HG02623 (cell line): ENCODE measurements around the gene PDE4D.
"Not testable (repeated sequence)": the region's sequence is repeated elsewhere in the genome, so short reads cannot be mapped to it uniquely, and the experiment has no call there.

Source experiments
- ATAC-seq: cut with Tn5 transposase; IDR thresholded peaks from one replicate; pipeline ENCODE4 v1.9.1; 2021; ENCODE audit warnings: moderate library complexity; ENCODE audit not compliant: unreplicated experiment

PDE4D gene

DNA sequence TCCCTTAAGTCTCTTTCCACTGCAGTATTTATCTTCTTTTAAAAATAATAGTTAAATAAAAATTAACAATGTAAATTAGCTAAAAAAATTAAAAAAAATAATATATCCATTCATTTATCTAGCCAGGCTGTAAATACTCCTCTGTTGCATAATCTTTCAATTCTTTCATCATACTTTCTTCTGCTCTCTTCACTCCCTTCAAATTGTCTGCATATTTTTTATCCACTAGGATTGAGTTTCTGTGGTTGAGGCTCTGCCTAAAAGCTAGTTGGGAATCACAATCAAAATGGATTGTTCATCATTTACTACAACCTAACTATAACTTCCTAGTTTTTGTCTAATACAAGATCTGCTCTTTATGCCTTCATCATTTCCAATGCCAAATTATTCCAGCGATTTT lies 182.2 kb downstream of the PDE4D start:
- ATAC-seq: no peak

DNA sequence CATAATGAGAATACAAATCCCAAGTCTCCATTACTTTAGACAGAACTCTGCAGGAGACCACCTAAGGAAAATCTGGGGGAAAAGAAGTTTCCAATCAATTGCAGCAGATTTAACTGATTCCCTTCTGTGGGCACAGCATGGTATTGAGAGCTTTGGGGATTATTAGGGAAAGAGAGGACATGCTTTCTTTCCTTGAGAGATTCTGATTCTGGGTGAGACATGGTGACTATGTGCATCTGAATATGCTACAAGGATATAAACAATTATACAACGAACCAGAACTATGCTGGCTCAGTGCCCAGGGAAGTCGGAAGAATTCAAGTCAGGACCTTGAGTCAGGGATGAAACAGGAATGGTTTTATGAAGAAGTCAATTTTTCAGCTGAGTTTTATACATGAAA lies 183.7 kb downstream of the PDE4D start:
- no peak for ATAC-seq

DNA sequence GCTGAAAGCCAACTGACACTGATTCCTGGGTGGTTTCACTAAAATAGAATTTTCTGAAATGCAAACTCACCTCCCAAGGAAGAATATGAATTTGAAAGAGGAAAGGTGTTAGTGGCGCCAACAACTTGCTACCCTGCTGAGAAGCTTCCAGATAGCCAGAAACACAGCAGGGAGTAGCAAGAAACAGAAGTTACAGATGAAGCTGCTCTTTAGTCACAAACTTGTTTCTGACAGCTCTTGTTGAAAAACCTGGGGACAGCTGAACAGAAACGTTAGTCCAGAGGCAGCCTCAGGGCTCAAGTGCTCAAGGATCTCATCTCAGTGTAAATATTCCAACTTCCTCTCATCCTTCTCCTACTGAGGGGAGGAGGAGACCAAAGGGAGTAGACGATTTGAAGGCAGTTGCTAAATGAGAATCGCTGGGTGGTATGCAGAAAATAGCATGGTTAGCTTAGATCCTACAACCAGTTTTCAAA lies 184.1 kb downstream of the PDE4D start:
- no peak for ATAC-seq

DNA sequence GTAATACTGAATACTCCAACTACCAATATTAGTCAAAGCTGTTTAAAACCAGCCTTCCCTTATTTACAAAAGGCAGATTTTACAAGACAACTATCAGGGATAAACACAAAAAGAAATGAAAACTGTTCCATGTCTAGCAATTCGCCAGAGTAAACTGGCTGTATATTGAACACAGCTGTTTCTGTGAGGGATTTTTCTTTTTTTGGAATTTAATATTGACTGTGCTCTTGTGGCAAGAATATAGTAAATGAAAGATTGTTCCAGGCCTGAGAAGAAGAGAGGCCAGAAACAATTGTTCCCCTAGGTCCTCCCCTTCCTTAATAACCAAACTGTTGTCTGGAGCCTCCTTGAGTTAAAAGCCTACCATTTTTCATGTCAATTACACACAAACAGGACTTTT lies 188.6 kb downstream of the PDE4D start:
- ATAC-seq: no peak

DNA sequence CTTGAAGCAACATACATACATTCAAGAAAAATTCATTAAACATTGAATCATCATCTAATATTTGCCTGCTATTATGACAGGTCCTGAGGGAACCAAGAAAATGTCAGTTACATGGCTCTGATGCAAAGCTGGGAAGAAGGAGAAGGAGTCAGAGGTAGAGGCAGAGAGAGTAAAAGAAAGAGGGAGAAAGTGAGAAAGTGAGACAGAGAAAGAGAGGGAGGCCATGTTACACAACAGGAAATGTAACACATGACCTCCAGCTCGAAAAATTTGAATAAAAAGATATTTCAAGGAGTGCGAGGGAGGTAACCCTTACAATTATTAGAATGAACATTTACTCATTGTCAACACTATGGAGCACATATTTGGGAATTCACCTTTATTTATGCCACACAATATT lies 189.7 kb downstream of the PDE4D start:
- no peak for ATAC-seq

DNA sequence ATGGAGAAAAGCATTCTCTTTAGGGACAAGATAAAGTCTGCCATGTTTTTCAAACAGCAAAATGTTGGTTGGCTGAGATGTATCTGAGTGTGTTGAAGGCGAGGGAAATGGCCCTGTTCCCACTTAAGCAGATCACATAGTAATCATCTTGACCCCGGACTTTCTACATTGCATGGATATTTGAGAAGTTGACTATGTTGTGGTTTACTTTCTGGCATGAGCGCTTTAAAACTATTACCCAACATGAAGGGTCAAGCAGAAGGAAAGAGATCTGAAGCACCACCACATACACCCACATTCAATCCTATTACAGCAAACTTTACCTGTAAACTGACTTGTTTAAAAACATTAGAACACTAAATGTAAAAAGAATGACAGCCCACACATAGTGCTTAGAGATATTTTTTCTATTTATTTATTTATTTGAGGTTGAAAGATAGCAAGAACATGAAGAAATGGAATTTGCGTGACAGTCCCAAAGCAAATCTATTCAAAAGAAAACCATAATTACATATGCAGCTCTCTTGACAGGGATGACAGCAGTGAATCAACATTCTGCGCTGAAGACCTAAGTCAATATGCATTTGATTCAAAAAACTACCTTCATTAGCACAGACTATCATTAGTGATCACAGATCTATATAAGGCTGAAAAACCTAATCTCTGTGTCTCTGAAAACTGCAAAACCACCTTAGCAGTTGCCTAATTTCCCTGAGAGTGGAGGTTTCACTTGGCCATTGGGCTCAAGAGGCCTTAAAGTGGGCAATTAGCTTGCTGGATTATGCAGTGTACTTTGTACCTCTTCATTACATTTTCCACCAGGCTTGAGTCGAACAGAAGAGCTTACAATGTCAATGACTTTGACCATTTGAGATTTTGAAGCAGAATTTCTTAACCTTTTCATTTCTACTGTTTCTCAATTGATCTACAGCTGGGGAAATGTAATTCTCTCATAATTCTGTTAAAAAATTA lies 195.0 kb downstream of the PDE4D start:
- ATAC-seq: no peak

DNA sequence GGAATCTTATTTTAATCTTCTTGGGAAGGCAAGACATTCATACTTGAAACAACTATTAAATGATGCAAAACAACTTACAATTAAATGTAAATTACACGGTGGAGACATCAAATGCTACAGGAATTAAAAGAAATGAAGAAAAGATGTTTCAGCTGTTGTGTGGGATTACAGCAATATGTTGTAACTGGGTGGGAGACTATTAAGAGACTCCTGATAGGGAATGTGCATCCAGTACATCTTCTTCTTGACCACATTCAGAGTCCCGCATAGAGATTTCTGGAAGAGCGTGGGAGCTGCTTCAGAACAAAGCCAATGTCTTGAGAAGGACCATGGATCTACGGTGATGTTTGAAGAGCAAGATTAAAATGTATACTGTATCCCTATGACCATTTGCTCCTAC lies 199.1 kb downstream of the PDE4D start:
- no peak for ATAC-seq

DNA sequence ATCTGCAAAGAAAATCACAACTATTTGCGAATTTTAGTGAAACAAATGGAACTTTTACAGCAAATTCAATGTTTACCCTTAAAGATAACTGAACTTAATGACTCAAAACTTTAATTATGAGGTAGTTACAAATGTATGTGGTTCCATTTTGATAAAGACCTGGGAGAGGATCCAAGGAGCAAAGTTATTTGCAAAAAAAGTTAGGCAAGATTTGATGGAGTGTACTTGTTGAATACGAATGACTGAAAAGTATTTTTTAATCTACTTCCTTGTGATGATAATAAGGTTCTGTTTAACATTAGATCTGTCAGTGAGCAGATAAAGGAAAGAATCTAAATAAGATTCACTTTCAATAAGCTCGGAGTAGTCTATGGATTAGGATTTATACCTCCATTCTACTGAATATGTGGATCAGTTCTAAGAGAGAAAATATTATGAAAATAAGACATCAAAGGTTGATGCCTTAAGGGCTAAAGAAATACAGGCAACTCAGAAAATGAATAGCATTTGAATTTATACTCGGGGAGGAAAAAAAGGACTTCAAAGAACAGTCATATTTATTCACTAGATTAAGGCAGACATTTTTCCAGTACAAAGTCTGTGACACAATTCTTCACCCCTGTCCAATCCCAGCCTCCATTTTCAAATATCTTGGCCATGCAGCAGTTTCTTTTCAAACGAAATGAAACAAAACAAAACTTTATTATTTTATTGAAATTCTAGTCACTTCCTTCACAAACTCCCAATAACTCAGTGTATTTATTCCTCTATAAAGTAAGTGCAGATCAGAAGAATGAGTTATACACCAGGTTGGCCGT lies 199.8 kb downstream of the PDE4D start:
- ATAC-seq: no peak

DNA sequence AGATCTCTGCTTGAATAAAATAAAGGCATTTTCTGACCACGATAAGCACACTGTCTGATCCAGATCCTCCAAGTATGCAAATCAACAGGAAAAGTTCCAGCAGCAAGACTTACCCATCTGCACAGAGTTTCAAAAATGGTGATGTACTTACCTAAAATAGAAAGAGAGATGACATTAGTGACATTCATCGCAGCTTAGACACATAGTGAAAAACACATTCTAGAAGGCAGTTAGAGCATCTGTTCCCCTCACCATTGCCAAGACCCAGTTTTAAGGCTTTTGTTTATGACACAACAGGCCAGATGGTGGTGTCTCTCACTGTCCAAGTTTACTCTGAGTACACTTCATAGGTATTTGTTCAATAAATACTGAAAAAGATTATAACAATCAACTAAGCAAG lies 207.7 kb downstream of the PDE4D start:
- peak; percentile 75 for ATAC-seq

DNA sequence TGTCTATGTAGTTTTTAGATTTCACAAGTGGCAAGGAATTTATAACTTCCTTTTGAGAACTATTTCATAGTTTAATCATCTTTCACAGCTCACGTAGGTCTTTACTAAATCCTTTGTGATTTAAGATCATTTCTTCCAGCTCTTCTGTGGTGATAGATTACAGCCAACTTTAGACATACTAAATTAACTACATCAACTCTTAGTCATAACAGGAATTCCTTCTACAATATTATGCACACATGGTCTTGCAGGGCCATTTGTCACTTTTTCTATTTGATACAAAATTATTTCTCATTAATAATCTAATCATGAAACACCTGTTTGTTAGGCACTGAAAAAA lies 208.4 kb downstream of the PDE4D start:
- ATAC-seq: no peak

DNA sequence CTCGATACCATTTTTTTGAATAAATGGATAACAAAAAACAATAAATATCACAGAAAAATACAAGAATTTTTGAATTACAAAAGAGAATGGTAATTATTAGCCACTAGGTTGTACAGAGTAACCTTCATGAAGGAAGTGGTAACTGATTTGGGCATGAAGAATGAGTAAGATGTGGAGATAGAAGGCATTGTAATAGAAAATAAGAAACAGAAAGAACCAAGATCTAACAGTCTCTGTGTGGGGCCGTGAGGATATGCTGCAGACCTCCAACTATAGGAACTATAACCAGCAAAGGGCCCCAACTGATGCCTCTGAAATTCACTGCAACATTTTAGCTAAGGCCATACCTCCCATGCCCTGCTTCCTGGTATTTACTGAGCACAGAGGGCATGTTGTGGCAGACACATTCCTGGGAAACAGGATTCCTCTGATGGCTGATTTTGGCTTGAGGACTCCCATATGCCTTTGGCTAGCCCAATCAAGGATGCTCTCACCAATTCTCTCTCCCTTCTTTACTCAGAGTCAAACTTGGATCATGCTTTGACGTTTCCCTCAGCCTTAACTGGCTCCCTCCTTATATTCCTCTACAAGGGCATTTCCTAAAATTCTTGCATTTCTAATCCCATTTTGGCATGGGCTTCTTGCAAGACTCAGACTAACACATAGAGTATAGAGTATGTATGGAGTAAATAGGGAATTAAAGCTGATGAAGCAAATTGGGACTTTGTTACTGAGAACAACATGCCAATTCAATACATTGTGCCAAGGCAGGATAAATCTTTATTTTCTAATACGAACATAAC lies 208.9 kb downstream of the PDE4D start:
- ATAC-seq: no peak

DNA sequence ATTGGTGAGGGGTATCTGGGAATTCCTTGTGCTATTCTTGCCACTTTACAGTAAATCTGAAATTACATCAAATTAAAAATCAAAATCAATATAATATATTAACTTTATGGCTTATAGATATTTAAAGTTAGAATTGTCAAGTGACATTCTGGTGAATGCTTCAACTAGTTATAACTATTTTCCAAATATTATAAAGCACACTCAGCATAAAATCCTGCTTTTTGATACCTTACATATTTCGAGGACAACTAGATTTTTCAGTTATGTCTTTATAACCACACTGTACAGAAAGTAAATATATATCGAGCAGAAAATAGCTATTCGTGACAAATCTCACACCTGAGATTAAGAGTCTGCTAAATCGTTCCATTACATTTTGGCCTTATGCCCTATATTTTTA lies 210.2 kb downstream of the PDE4D start:
- ATAC-seq: no peak

DNA sequence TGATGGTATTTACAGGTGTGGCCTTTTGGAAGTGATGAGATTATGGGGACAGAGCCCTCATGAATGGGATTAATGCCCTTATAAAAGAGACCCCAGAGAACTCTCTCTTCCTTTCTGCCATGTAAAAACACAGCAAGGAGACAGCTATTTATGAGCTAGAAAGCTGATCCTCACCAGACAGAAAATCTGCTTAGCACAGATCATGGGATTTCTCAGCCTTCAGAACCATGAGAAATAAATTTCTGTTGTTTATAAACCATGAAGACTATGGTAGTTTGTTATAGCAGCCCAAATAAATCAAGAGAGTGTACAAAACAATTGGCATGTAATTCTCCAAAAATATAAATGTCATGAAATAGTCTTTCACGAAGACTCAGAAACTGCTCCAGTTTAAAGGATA lies 211.0 kb downstream of the PDE4D start:
- no peak for ATAC-seq

DNA sequence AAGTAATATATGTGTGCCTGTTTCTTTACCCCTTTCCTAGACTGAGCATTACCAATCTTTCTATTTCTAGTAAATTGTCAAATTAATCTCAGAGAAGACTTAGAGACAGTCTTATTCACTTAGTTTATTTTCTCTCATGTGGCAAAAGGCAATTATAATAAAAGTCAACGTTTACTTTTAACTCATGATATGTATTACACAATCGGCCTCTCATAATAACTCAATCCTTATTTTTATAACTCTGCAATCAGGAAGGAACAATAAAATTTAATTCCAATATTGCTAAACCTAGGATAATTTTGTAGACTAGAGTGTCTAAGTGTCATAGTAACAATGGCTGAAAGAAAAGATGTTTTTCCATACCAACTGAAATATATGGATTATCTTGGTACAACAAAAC lies 214.6 kb downstream of the PDE4D start:
- ATAC-seq: no peak

DNA sequence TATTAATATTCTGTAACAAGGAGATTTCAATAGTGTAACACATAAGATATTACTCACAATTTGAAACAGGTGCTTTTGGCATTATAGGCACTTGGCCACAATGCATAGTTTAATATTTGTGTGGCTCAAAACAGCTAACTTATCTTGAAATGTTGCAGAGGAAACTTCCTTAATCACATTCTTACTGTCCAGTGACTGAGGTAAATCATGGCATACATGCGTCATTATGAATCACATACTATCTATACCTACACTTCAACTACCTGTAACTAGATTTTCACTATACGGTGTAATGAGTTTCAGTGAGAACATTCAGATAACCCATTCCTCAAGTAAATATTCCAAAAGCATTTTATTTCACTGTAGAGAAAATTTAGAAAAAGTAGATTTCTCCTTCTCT lies 218.8 kb downstream of the PDE4D start:
- ATAC-seq: no peak

DNA sequence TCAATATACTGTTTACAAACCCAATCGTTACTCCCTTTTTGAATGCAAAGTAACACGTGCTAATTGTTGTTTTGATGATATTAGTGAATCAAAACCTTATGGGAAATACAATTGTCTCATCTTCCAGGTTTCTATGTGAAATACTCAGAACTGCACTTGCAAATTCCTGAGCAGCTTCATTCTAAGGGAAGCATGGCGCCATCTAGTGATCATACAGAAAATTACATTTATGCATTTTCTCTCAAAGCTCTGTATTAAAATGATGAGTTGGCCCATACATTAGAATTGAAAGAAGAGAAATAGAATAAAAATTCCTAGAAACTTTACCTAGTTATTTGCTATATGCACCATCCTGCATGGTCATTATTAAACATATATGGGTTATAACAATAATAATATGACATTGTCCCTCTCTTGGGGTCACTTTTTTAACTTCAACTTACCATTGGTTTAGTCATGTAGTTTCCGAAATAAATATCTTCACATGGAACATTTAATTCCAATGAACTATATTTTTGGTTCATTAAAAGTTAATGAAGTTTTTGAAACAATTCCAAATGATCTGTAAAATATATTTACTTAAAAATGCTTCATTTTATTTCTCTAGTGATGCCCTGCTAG lies 220.0 kb downstream of the PDE4D start:
- no peak for ATAC-seq

DNA sequence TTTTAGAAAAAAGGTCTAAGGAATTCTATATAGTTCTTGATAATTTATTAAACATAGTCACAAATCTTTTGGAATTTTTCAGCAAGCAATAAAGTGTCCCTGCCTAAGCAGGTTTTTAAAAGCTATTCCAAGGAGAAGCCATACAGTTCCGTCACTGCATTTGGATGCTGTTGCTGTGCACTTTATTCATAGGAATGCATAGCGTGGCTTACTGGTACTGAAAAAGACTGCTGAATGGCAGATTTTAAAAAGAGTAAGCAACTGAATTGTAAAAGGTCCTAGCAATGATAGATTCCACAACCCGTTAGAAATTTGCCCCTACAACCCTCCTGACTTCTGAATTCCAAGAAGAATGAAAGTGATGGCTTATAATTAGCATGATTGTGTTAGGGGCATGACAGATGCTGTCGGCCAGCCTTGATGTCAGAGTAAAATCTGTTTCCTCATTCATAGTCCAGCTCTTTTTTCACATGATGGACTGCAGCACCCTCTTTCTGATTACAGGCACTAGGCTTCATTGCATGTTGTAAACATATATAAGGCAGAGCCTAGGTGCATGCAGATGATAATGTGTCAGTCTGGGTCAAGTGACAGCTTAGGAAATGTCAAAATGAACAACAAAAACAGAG lies 227.0 kb downstream of the PDE4D start:
- no peak for ATAC-seq

DNA sequence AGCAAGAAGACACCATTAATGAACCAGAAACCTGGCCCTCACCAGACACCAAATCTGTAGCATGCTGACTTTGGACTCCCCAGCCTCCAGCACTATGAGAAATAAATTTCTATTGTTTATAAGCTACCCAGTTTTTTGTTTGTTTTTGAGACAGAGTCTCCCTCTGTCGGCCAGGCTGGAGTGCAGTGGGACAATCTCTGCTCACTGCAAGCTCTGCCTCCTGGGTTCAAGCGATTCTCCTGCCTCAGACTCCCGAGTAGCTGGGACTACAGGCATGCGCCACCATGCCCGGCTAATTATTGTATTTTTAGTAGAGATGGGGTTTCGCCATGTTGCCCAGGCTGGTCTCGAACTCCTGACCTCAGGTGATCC lies 227.7 kb downstream of the PDE4D start:
- ATAC-seq: not testable (repeated sequence)

DNA sequence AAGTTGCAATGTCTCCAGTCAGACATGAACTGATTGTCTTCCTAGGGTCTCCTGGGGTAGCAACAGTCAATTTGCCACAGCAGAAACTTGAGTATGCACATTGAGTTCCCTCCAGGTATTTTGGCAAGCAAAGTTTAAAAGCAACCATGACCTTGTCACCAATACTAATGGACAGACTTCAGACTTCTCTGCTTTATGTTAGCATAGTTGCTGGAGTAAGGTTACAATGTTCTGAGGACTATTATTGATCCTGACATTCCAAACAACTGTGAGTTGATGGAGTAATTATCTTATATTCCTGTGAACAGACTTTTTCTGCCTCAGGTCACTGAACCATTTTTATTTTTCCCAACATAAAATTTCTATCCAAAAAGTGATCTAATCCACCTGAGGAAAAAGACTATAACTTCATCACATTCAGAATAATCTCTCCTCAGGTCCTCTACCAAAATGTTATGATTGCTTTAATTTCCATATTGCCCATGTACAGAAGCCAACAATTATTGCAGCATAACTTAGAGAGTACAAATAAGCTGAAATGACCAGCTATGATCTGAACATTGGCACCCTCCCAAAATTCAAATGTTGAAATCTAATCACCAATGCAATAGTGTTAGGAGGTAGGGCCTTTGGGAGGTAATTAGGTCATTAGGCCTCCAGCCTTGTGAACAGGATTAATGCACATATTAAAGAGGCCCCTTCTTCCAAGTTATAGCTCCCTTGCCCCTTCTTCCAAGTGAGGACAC lies 228.3 kb downstream of the PDE4D start:
- ATAC-seq: no peak
